Central memory CD8-positive, alpha-beta T cell (primary cell): ENCODE results near the gene TLL2.
A peak's percentile ranks its signal among the peaks of the same experiment; 100 is the strongest.

Experiments
- ATAC-seq: fragments of 150-1000 bp; cut with Tn5 transposase; replicated peaks from 2 replicates; pipeline ENCODE4 v1.10.0; 2022; ENCODE audit warnings: mild to moderate bottlenecking, moderate FRiP score, moderate number of reproducible peaks; ENCODE audit not compliant: poor library complexity, severe bottlenecking; ENCODE audit errors: extremely low read depth
- DNase-seq, 2 donors: peaks; one replicate each; pipeline ENCODE4 v3.0.0; 2021; ENCODE audit warnings: low spot score in 2 of 2
- H3K27ac Mint-ChIP-seq: one replicate; pipeline ENCODE4 v1.8.0; 2022; ENCODE audit warnings: low read depth, mild to moderate bottlenecking, moderate library complexity, mixed read lengths
- H3K27me3 Mint-ChIP-seq: one replicate; pipeline ENCODE4 v1.8.0; 2022; ENCODE audit warnings: mixed read lengths
- H3K36me3 Mint-ChIP-seq: one replicate; pipeline ENCODE4 v1.8.0; 2022; ENCODE audit warnings: mild to moderate bottlenecking, moderate library complexity, mixed read lengths; ENCODE audit not compliant: insufficient read depth
- H3K4me1 Mint-ChIP-seq: one replicate; pipeline ENCODE4 v1.8.0; 2022; ENCODE audit warnings: mixed read lengths
- H3K4me3 Mint-ChIP-seq: one replicate; pipeline ENCODE4 v1.8.0; 2022; ENCODE audit warnings: mild to moderate bottlenecking, moderate library complexity, mixed read lengths
- H3K9me3 Mint-ChIP-seq: one replicate; pipeline ENCODE4 v1.8.0; 2022; ENCODE audit warnings: mixed read lengths

Gene TLL2

DNA sequence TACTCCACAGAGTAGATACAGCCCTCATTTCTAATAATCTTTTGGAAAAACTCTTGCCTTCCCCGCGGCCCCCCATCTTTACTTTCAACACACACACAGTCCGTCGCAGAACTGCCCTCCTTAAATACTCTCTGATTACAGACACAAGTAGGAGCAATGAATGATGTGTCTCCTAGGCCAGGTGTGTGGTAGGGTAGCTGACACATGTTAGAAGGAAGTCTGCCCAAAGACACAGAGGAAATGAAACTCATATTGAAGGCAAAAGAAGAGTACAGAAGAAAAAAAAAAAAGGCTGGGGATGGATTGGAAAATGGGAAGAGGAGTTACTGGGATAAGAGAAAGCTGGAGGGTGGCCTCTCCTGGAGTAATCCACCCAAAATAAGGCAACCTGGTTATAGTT is 169.5 kb downstream of the TLL2 start:
- H3K4me1 Mint-ChIP-seq: no peaks in the 10 kb centered on the region
- DNase-seq: no peak
- no peaks in the 10 kb centered on the region for H3K36me3 Mint-ChIP-seq
- no peak overlapping the region for H3K4me3 Mint-ChIP-seq
- no peak for ATAC-seq
- H3K27me3 Mint-ChIP-seq: peaks cover 69% of the 10 kb centered on the region
- H3K27ac Mint-ChIP-seq: no peak overlapping the region
- H3K9me3 Mint-ChIP-seq: no peaks in the 10 kb centered on the region

GRCh38 chr10:96342402-96342801 is 171.3 kb downstream of the TLL2 start:
- ATAC-seq: no peak
- DNase-seq: no peak
- H3K4me3 Mint-ChIP-seq: no peak overlapping the region
- no peak overlapping the region for H3K27ac Mint-ChIP-seq
- no peaks in the 10 kb centered on the region for H3K36me3 Mint-ChIP-seq
- H3K4me1 Mint-ChIP-seq: no peaks in the 10 kb centered on the region
- H3K27me3 Mint-ChIP-seq: peaks cover 53% of the 10 kb centered on the region
- H3K9me3 Mint-ChIP-seq: no peaks in the 10 kb centered on the region

- H3K27me3 Mint-ChIP-seq: peaks cover 45% of the 10 kb centered on the region
- H3K4me1 Mint-ChIP-seq: no peaks in the 10 kb centered on the region
- H3K4me3 Mint-ChIP-seq: no peak overlapping the region
- ATAC-seq (no peak), DNase-seq (no peak)
- no peaks in the 10 kb centered on the region for H3K36me3 Mint-ChIP-seq
- no peak overlapping the region for H3K27ac Mint-ChIP-seq
- no peaks in the 10 kb centered on the region for H3K9me3 Mint-ChIP-seq
Observed at GRCh38 chr10:96341219-96342182, 172.2 kb downstream of the TLL2 start.

DNA sequence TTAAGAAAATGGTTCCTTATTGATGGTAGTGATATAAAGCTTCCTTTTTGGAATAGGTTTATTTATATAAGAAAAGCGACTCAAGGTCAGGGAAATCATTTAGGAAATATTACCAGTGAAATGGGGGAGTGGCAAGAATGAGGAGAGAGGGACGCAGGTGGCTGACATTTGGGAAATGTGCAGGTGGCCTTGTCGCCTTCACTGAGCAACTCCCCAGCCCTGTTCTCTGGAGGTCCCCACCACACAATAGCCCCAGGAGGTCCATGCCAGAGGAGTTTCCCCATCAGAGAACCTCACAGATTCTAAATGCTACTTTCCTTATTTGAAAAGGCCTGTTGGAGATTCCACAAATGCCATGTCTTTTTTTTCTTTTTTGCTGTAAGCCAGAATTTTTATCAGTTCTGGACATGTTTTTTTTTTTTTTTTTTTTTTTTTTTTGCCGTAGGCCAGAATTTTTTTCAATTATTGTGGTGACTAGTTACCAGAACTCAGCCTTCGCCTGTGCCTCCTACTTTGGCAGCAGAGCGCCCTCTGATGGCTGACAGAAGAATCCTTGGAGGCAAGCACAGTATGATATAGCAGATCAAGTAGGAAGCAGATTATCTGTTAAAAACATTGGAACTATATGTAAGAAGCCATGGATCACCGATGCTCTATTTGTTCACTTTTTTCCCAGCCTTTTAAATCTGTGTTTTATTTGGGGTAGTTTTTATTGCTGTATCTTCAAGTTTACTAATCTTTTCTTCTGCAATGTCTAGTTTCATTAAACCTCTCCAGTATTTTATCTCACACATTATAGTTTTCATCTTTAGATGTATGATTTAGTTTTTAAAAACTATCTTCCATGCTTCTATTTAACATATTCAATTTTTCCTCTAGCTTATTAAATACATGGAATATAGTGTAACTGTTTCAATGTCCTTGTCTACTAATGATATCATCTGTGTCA is 173.5 kb downstream of the TLL2 start:
- no peak overlapping the region for H3K27ac Mint-ChIP-seq
- H3K9me3 Mint-ChIP-seq: no peaks in the 10 kb centered on the region
- peak; percentile 54 for ATAC-seq
- H3K4me1 Mint-ChIP-seq: no peaks in the 10 kb centered on the region
- no peak overlapping the region for H3K4me3 Mint-ChIP-seq
- no peaks in the 10 kb centered on the region for H3K36me3 Mint-ChIP-seq
- no peak for DNase-seq
- peaks cover 45% of the 10 kb centered on the region for H3K27me3 Mint-ChIP-seq

- peaks cover 45% of the 10 kb centered on the region for H3K27me3 Mint-ChIP-seq
- H3K36me3 Mint-ChIP-seq: no peaks in the 10 kb centered on the region
- no peak for DNase-seq
- no peak for ATAC-seq
- no peaks in the 10 kb centered on the region for H3K4me1 Mint-ChIP-seq
- H3K27ac Mint-ChIP-seq: no peak overlapping the region
- H3K4me3 Mint-ChIP-seq: no peak overlapping the region
- H3K9me3 Mint-ChIP-seq: no peaks in the 10 kb centered on the region
Observed at GRCh38 chr10:96339383-96339782, 174.3 kb downstream of the TLL2 start.

DNA sequence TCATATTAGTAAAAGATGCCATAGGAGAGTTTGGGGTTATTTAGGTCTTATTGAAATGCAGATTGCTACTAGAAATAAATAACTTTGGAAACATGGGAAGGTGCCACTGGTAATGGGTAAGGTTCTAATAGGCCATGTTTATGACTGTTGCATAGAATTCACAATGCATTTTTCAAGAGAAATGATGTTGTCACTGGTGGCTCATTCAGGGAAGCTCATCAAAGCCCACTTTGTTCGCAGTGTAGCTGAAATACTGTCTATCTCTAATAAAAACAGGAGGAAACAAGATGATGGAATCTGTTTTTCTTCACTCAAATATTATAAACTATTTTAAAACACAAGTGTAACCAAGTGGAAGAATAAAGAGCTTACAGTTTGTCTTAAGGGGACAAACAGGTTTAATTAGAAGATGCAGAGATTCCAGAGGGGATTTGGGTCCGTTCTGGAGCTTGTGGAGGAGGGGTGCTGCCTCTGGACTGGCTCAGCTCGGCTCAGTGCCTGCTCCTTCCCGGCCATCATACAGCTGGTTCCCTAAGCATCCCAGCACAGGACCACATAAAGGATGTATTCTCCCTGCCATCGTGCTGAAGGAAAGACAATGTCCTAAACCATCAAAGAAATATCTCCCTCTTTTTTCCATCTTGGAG is 175.3 kb downstream of the TLL2 start:
- no peak overlapping the region for H3K27ac Mint-ChIP-seq
- H3K27me3 Mint-ChIP-seq: peaks cover 47% of the 10 kb centered on the region
- DNase-seq (no peak), ATAC-seq (no peak)
- no peak overlapping the region for H3K4me3 Mint-ChIP-seq
- H3K4me1 Mint-ChIP-seq: no peaks in the 10 kb centered on the region
- H3K9me3 Mint-ChIP-seq: no peaks in the 10 kb centered on the region
- H3K36me3 Mint-ChIP-seq: no peaks in the 10 kb centered on the region

DNA sequence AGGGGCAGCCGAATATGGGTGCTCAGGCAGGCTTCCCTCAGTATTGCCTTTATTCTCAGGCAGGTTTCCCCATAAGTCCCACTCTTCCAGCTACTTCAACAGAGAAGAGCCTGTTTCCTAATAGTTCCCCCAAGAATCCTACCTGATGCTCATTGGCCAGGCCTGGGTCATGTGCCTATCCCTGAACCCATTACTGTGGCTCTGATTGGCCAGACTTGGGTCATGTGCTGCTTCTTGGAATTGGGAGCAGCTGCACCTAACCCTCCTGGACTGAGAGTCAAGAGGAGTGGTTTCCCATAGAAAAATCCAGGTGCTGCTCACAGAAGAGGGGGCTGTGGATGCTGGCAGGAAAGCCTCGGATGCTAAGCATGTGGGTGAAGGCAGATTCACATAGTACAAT is 176.6 kb downstream of the TLL2 start:
- no peak for ATAC-seq
- H3K4me3 Mint-ChIP-seq: no peak overlapping the region
- no peaks in the 10 kb centered on the region for H3K4me1 Mint-ChIP-seq

DNA sequence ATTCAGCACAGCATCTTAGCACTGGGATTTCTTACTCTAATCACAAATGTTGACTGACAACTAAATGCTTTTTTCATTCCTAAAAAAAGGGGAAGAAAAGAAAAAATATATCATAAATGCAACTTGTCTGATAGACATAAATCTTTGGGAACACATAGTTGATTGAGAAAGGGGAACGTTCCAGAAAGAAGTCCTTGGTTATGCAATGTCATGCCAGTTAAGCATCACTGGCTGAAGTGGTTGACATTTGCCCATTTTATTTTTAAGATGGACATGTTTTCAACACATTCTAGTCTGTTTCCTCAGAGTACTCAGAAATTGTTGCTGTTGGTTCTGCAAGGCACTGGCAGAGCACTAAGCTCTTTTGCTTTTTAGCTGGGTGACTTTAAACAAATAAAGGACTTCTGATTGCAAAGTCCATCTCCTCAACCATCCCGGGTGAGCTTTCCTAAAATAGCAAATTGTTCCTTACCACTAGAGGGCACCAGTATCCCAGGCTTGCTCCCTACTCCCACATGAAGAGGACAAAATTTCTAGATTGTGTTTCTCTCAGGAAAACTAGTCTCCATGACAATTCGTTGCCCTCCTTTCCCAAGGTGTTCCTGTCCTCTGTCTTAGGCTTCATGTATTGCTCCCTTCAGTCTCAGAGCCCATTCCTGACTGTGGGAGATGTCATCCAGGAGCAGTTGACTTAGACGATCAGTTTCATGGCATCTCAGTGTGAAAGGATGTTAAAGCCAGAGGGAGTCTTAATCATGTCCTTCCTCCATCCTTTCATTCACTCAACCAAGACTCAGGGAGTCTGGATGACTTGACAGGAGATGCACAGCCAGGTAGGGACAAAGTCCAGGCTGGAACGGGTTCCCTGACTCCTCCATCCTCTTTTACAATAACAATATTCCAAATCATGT is 178.9 kb downstream of the TLL2 start:
- Mint-ChIP-seq H3K36me3 (peaks cover 1% of the 10 kb centered on the region), H3K9me3 (no peaks in the 10 kb centered on the region), H3K27me3 (peaks cover 43% of the 10 kb centered on the region), H3K4me3 (no peak overlapping the region), H3K27ac (no peak overlapping the region), H3K4me1 (no peaks in the 10 kb centered on the region)
- DNase-seq (no peak), ATAC-seq (no peak)

More for the DNA sequence above, 176.6 kb downstream of the TLL2 start:
- DNase-seq: no peak
- peaks cover 40% of the 10 kb centered on the region for H3K27me3 Mint-ChIP-seq
- no peaks in the 10 kb centered on the region for H3K9me3 Mint-ChIP-seq
- no peak overlapping the region for H3K27ac Mint-ChIP-seq
- H3K36me3 Mint-ChIP-seq: peaks cover 1% of the 10 kb centered on the region

DNA sequence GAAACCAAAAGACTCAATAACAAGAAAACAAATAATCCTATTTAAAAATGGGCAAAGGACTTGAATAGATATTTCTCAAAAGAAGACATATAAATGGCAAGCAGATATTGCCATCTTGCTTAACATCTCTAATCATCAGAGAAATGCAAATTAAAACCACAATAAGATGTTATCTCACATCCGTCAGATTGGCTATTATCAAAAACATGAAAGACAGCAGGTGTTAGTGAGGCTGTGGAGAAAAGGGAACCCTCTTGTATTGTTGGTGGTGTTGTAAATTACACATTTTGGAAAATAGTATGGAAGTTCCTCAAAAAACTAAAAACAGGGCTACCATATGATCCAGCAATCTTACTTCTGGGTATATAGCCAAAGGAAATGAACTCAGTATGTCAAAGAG is 180.6 kb downstream of the TLL2 start:
- Mint-ChIP-seq H3K27ac (peak overlapping the region; percentile 10), H3K9me3 (no peaks in the 10 kb centered on the region), H3K4me3 (no peak overlapping the region), H3K27me3 (peaks cover 54% of the 10 kb centered on the region), H3K36me3 (peaks cover 1% of the 10 kb centered on the region), H3K4me1 (no peaks in the 10 kb centered on the region)
- ATAC-seq (no peak), DNase-seq (no peak)

DNA sequence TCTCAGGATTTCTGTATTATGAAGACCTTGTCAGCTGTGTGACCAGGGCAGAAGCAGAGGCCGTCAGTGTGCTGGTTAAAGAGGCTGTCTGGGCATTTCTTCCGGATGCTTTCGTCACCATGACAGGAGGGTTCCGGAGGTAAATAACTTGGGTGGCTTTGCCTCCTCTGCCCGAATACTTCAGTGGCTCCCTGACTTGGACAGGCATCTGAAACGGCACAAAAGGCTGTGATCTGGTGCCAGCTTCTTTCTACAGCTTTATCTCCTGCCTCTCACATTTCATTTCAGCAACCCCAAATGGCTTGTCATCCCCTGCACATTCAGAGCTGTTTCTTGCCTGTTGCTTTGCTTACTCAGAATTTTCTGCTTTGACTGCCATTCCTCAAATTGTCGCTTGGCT is 186.3 kb downstream of the TLL2 start:
- H3K36me3 Mint-ChIP-seq: peaks cover 1% of the 10 kb centered on the region
- H3K4me1 Mint-ChIP-seq: no peaks in the 10 kb centered on the region
- peaks cover 28% of the 10 kb centered on the region for H3K27me3 Mint-ChIP-seq
- H3K9me3 Mint-ChIP-seq: no peaks in the 10 kb centered on the region
- no peak overlapping the region for H3K27ac Mint-ChIP-seq
- DNase-seq (no peak), ATAC-seq (no peak)
- no peak overlapping the region for H3K4me3 Mint-ChIP-seq

DNA sequence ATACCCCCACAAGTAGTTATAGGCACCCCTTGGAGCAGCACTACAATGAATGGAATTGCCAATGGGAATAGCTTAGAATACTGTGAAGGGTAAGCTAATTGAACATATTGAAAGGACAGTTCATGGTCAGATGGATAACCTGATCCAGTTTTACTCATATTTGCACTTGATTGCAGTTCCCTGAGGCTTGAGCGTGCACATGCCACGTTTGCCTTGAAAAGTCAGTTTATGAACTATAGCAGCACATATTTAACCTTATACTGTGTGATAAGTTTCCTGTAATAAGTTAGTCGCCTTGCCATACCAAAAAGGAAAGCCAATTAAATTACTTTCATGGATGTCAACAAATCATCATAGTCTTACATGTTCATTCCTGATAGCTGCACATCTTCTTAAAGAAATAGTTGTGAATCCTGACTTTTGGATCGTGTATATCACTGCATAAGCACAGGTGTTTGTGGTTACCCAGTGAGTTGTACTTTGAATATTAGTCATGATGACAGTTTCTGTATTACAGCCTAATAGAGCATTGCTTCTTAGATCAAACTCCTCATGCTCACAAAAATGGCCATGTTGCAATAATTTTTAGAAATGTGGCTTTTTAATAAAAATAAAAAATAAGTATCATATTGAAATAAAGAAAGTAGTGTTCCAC is 187.9 kb downstream of the TLL2 start:
- no peak for ATAC-seq
- H3K36me3 Mint-ChIP-seq: no peaks in the 10 kb centered on the region
- no peak overlapping the region for H3K4me3 Mint-ChIP-seq
- peaks cover 34% of the 10 kb centered on the region for H3K27me3 Mint-ChIP-seq
- H3K27ac Mint-ChIP-seq: no peak overlapping the region
- DNase-seq: no peak
- no peaks in the 10 kb centered on the region for H3K9me3 Mint-ChIP-seq
- H3K4me1 Mint-ChIP-seq: no peaks in the 10 kb centered on the region
